CD4-positive, alpha-beta T cell treated with Interleukin-21 for 1 hour (primary cell): ENCODE results near the gene PRR5L.
"Not testable (repeated sequence)": the region's sequence is repeated elsewhere in the genome, so short reads cannot be mapped to it uniquely, and the experiment has no call there.

ENCODE experiments used
- DNase-seq: peaks from one replicate; pipeline ENCODE4 v3.0.0-alpha.2; 2020

PRR5L gene

DNA sequence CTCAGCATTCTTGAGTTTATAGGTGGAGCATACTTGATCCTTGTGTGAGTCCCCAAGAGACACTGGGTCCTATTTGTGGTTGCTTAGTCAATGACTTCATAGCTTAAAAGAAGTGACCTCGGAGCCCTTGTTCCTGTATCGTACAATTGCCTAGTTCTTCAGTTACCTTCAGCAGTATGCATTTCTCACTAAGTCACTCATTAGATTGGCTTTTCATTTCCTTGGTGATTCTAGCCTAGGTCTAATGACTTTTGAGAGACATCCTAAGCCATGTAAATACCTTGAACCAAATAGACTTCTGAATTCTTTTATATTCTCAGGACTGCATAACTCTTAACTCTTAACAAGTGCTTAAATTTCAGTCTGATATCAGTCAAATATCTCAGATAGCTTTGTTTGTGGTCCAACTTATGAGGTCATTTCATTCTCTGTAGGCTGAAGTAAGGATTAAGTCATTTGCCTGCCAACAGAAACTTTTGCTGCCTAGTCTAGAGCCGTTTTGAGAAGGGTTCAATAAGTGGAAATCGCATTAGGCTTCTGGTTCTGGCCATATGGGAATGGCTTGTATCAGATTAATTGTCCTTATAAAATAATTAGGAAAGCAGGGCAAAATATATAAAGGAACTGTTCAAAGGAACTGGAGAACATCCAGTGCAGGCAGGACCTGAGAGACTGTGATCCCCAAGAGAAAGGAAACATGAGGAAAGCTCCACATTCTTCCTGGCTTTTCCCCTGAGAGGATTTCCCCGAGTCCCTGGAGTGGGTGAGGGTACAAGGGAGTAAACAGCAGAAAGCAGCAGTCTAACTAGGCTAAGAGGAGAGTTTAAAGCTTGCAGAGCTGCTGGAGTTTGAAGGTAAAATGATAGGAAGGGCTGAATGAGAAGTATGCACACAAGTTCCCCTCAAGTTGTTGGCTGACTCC lies 174.1 kb downstream of the PRR5L start:
- DNase-seq: no peak

DNA sequence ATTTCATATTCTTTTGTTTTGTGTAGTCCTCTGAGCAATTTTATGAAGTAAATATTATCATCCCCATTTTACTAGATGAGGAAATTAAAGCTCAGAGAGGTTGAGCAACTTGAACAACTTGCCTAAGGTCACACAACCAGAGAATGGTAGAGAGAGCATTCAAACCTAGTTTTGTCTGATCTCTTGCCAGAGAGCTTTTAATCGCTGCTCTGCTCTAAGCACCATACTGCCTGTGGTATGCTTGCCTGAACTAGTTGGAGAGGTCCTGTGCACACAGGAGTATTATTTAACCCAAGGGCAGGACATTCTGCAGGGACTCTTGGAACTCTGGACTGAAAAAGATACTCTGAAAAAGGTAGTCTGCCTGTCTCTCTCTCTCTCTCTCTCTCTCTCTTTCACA lies 175.5 kb downstream of the PRR5L start:
- DNase-seq: no peak

DNA sequence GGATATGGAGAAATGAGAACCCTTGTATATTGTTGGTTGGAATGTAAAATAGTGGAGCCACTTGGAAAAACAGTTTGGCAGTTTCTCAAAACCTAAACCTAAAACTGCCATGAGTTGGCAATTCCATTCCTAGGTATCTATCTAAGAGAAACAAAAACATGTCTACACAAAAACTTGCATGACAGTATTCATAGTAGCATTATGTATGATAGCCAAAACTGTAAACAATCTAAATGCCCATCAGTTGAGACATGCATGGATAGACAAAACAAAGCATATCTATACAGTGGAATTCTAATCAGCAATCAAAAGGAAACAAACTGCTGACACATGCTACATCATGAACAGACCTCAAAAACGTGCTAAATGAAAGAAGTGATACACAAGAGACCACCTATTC lies 179.1 kb downstream of the PRR5L start:
- DNase-seq: no peak

DNA sequence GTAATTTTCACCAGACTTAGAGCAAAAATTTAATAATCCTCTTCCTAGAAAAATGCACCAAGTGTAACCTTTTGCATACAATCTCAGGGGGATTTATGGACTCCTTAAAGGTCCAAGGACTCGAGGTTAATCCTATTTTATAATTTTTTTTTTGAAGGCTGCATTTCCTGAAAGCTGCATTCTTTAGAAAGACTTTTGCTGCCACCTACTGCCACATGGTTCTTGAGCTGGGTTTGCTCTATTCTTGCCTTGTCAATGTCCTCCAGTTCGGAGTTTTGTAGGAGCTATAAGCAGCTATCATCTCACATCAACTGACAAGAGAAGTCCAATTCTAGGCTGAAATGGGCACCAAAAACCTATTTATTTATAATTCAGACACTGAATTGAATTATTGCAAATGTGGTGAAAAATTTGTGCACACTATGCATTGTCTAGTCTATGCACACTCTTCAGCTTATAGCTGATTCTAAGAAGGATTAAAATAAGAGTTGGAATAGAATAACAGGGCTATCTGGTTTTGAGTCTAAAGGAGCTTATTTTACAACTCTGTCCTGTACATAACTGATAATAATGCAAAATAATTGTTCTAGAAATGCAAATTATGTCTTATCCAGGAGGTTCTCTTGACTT lies 182.7 kb downstream of the PRR5L start:
- DNase-seq: peak; percentile 53

DNA sequence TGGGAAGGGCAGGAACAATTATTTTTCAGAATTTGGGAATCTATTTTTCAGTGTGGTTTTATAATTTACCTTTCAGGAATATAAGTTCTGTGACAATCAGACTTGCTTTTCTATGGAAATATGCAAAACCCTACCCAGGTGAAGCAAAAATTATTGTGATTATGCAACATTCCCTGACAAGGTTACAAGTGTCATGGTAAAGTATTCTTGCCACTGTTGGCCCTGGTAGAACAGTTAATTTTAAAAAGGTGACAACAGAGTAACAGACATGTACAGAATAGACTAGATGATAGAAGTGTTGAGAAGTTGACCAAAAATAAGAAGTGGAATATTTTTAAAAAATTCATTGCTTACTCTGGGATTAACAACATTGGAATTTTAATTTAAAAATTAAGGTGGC lies 184.7 kb downstream of the PRR5L start:
- DNase-seq: no peak

DNA sequence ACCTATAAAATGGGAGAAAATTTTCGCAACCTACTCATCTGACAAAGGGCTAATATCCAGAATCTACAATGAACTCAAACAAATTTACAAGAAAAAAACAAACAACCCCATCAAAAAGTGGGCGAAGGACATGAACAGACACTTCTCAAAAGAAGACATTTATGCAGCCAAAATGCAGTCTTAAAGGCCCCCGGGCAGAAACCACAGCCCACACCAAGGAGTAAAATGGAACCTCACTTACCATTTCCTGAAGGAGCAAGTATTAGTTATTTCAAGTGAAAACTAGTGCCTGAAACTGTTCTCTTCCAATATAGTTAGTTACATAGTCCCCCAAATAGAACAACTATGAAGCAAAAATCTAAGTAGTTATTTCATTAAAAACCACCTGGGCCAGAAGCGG lies 187.0 kb downstream of the PRR5L start:
- not testable (repeated sequence) for DNase-seq

DNA sequence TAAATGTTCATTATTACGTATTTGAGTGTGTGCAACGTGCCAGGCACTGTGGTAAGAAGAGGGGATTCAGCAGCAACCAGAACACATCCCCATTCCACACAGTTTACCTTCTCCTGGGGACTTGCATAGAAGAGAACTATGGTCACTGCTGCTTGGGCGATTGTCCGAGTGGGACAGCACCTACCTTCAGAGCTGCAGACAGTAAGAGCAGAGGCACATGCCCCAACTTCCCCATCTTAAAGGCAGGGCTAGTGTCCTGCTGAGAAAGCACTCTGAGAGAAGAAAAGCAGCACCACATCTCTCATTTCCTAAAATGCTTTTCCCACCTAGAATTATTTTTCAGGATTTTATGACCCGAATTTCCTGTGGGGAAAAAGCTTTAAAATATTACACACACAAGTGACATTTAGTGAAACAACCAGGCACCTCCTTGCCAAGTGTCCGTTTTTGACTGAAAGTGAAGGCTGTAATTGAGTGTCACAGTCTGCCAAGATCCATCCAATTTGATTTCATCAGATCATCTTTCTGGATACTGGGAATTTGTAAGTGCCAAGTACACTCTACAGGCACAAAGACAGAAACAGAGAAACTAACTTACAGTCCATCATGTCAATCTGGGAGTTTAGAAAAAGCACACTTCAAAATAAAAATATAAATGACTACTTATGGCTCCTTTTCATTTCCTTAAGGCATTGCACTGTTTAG lies 189.4 kb downstream of the PRR5L start:
- no peak for DNase-seq

DNA sequence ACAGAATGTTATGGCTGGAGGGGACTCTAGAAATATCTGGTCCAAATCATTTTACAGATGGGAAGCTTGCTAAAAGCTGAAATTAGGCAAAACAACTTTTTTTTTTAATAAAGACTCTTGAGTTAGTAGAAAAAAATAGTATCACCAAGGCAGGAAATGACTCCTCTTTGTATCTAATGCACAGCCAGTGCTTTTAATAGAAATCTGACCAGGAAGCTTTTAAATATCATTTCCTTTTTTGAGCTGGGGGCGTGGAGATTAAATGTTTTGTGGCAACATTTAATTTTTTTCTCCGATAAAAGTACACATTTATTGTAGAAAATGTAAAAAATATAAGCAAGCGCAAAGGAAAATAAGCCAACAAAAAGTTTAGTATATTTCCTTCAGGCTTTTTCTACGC lies 191.5 kb downstream of the PRR5L start:
- DNase-seq: no peak

DNA sequence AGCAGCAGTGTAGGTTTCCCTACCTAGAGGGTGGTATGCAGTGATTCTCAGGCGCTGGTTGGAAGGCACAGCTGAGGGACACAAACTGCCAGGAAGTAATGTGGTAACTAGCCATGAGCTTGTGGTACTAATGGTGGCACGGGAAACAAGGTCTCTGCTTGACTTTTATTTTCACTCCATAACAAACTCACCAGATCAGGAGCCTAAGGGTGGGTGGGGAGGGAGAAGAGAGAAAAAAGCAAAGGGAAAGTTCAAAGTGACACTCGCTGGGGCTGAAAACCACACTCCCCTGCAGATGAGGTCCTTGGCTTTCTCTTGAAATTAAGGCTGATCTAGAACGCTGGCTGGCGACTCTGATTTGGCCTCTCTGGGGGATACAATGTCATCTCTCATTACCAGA lies 192.0 kb downstream of the PRR5L start:
- no peak for DNase-seq

DNA sequence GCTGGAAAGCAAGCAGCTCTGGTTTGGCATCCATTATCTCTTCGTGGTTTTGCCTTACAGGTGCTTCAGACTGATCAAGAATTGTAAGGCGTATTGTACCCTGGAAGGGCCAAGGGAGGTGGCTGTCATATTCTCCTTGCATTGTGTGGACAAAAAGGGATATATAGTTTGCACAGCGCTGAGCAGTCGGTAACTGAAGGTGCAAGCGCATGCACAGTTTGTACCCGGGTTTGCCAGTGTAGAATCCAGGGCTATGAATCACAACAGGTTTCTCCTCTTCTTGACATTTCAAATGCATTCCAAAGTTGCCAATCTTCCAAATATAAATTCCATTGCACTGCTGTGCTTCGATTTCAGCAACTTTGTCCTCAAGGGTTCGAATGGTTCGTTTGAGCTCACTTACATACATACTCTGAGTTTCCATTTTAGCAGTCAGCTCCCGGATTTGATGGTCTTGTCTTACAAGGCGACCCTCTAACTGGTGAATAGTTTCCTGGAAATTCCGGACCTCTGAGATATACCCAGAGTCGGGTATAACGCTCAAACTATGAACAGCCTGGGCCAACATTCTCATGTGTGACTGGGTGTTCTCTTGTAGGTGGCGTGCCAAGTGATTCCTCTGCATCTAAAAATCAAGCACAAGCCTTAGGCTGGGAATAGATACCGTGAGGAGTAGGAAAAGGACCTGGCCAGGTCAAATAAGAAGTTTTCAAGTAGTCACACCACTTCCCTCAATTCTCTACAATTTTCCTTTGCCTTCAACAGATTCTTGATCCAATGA lies 194.1 kb downstream of the PRR5L start:
- DNase-seq: no peak

DNA sequence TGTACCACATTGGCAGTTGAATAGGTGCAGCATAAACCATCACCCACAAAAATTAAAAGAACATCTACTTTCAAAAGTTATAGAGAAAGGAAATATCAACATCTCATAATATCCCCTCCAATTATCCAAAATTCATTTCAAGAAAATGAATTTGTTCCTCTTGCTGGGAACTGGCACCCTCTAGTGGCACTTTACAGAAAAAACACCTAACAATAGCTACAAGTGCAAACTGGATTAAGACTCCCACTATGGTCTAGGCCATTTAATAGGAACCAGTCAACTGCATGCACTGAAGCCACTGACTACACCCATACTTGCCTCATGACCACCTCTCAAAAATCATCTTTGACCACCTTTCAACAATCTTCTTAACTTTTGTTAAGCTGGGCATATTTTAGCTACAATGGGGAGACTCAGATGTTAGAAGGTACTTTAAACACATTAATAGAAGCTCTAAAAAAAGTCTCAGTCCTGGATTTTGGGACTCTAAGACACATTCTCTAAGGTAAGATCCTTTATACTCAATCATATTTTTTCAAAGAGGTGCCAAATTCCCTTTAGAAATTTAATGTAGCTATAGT lies 196.7 kb downstream of the PRR5L start:
- DNase-seq: peak; percentile 65

DNA sequence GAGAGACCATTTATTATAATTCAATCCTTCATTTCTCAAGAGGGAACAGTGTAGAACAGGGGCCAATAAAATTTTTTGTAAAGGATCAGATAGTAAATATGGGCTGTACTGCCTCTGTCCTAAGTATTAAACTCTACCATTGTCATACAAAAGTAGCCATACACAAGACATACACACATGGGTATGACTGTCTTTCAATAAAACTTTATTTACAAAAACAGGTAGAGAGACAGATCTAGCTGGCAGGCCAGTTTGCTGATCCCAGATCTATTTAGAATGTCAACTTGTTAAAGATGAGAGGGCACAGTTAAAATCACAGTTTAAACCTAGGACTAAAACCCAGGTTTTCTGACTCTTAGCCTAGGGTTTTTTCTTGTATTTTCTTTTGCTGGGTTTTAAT lies 197.2 kb downstream of the PRR5L start:
- DNase-seq: no peak

DNA sequence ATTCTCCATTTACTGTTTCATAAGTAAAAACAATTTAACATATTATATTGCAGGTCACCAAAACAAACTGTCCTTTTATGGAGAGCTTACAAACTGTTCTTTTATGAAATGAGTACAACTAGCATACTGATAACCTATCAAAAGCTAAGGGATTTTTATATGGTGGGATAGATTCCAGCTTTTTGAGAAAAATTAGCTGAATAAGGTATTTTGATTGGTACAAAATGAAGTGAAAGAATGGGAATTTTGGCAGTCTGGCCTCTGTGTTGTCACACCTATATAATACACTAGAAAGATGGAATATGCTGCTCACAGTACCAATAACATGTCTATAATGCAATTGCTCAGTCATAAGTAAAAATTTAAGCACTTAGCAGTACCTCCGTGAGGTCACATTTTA lies 202.6 kb downstream of the PRR5L start:
- no peak for DNase-seq

DNA sequence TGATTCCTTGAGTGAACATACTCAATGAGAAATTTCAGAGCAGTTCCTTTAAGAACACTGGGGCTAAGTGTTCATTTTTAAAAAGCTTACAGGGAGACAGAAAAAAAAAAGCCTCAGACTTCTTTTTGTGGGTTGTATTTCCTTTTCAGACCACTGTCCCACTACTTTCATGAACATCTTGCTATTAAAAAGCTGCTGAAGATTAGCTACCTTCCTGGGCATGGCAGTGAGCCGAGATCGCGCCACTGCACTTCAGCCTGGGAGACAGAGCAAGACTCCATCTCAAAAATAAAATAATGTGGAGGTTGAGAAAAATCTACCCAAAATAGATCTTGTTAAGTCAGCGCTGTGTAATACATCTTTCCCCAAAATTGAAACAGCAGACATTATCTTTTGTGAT lies 203.2 kb downstream of the PRR5L start:
- no peak for DNase-seq

DNA sequence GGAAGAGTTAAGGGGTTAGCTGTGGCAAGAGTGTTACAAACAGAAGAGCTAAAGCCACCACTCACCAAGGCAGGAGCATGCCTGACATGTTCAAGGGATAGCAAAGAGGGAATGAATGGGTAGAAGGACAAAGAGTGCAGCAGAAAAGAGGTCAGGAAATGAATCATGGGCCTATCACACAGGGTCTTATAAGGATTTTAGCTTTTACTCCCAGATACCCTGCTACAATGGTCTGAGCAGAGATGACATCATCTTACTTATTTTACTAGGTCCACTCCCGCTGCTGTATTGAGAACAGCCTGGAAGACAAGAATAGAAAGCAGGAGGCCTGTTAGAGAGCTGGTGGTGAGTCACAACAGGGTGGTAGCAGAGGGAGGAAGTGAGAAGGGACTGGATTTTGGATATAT lies 204.2 kb downstream of the PRR5L start:
- DNase-seq: no peak

DNA sequence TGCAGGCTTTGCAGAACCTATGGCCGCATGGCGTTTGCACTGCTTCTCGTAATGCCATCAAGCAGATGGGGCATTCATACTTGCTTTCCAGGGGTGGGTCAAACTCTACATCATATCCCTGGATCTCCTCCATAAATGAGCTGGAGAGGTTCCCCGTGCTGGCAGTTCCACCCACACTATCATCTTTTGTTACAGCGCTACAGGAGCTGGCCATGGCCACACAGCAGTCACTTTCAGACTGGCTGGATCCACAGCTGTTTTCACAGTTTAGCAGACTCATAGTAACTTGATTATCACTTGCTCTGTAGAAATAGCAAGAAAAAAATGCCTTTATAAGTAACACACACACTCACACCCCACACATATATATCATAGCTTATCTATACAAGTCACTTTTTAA lies 205.1 kb downstream of the PRR5L start:
- no peak for DNase-seq

DNA sequence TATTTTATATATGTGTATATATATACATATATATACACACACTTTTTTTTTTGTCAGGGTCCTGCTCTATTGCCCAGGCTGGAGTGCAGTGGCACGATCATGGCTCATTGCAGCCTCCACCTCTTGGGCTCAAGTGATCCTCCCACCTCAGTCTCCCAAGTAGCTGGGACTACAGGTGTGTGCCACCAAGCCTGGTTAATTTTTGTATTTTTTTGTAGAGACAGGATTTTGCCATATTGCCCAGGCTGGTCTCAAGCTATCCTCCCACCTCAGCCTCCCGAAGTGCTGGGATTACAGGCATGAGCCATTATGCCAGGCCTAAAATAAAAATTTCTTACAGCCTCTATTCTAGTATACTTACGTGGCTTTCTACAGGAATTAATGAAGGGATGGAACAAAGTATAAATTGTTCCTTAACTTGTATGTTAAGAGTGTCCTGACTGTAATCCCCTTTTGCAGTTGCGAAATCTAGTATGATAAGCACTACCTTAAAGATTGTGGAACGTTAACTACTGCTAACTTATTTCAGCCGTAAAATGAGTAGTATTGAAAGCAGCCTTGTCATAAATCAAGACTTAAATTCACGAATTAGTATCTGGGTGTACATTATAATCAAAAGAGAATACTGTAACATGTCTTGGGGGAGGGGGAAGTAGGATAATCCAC lies 211.9 kb downstream of the PRR5L start:
- DNase-seq: no peak

DNA sequence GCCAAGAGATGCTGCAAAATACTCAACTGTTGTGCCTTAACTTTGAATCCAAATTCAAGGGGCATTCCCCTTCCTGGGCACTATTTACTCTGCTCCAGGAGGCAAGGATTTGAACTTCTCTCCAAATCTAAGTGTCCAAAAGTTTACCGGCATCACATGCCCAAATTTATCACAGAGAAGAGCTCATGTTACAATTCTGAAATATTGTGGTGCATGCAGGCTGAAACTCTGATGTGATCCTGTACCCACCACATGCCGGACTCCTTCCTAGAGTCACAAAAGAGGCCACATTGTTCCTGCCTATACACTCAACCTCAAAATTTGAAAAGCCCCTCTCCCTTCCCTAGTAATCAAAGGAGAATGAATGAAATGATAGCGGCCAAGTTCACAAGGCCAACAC lies 212.7 kb downstream of the PRR5L start:
- DNase-seq: no peak

DNA sequence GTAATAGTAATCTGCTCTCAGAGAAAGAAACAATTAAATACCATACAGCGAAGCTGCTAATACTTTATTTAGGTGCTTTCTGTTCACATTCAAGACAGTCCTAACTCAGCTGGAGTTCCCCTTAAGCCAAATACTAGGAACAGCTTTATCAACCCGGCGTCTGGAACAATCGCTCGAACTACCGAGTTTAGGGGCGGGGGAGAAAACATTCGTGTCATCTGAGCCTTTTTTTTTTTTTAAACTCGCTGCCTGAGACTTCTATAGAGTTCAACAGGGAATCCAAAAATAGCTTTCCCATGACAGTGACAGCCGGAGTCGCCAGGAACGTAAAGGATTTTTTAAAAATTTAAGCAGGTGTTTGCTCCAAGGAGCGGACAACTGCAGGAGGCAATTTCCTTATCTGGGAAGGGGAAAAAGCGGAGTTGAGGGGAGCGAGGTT lies 213.1 kb downstream of the PRR5L start:
- DNase-seq: peak; percentile 59

DNA sequence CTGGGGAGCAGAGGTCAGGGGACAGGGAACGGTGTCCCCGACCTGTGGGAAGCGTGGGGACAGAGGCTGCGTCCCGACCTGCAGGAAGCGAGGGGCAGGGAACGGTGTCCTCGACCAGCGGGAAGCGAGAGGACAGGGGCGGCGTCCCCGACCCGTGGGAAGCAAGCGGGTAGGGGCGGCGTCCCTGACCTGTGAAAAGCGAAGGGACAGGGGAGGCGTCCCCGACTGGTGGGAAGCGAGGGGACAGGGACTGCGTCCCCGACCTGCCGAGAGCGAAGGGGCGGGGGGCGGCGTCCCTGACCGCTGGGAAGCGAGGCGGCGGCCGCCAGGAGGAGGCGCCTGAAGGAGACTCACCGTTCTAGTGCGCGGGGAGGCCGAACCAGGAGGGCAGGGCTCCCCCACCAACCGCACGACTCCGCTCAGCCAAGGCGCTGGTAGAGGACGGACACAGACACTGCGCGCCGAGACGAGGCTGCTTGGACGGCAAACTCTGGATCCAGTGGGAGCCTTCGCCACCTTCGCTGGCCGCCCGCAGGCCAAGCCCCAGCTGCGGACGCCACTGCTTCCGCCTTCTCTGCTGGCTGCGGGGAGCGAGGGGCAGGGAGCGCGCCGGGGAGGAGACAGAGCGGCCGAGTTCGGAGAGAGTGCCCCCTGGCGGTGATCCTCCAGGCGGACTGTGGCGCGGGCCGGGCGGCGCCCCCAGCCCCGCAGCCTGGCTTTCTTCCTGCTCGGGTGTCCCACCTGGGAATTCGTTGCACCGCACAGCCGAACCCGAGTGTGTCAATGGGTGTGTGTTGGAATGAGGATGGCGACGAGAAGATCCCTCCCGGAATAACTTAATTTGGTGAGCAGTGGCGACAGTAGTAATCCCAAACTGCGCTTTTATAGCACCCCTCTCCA lies 213.9 kb downstream of the PRR5L start, which contains the start of gene TRAF6:
Gene TRAF6, minus strand, starts transcription at position 579 of the 900 bp plus-strand sequence. CDS start 8,757 bp downstream, outside the sequence.
- peak; percentile 87 for DNase-seq

DNA sequence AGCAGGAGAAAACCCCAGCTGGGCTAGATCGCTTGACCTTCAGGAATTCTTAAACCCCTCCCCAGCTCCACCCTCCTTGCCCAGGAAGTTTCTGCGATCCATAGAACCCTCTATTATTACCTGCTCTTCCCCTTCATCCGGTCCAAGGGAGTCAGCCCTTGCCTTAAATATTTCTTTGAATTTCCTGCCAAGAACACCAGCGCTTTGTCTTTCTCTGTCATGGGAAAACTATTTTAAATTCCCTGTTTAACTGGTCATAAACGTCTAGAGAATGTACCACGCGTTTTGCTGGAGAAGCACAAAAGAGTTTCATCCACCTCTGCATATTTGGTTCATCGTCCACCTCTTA lies 214.5 kb downstream of the PRR5L start:
- no peak for DNase-seq
